B cell (primary cell): ENCODE results near the gene FRYL. TPM values are rescaled to one million over a fixed set of nuclear protein-coding genes. Genes with fewer than 3 reads are reported as not detected.

Experiments
- ATAC-seq: fragments of 200-7000 bp; cut with Tn5 transposase; one replicate; pipeline ENCODE4 v1.10.0; 2021; ENCODE audit warnings: low read depth, mild to moderate bottlenecking, moderate number of reproducible peaks, moderate library complexity
- CTCF ChIA-PET: fragments of 350-600 bp; sonication (Branson Sonifier 250); formaldehyde crosslinking; loops from one replicate; lab custom pipeline; 2021; ENCODE audit warnings: antibody characterized with exemption, inconsistent platforms; lab: Charles Lee
- POLR2A ChIA-PET: fragments of 350-600 bp; sonication (Branson Sonifier 250); formaldehyde crosslinking; loops from one replicate; lab custom pipeline; 2021; ENCODE audit warnings: antibody characterized with exemption; lab: Charles Lee
- DNase-seq: peaks from one replicate; pipeline ENCODE4 v3.0.0; 2013
- H2AFZ ChIP-seq: 2 replicates; pipeline ENCODE4 v1.6.1; 2012; ENCODE audit warnings: mild to moderate bottlenecking, low read depth, low read length; ENCODE audit not compliant: insufficient read depth, poor library complexity, severe bottlenecking
- H3K27ac ChIP-seq, 2 donors: 1 replicate in 1 of 2; 2 replicates in 1 of 2; pipeline ENCODE4 v1.5.1; 2012 to 2013; ENCODE audit warnings: low read length in 2 of 2, mild to moderate bottlenecking in 2 of 2, moderate library complexity in 1 of 2
- H3K27me3 ChIP-seq, 4 experiments: fragments of 200-600 bp in 1 of 4; sonication (generic) in 1 of 4; replicated peaks in 1 of 4; 1 replicate in 2 of 4; 2 replicates in 2 of 4; pipeline versions ENCODE4 v1.6.1 to v1.7.0; 2013 to 2016; ENCODE audit warnings: low read length in 3 of 4, mild to moderate bottlenecking in 2 of 4, mixed read lengths in 1 of 4, moderate library complexity in 1 of 4; ENCODE audit not compliant: insufficient read depth in 4 of 4, control insufficient read depth in 3 of 4; ENCODE audit errors: control extremely low read depth in 1 of 4
- H3K36me3 ChIP-seq, 2 experiments: replicated peaks in 1 of 2; 1 replicate in 1 of 2; 2 replicates in 1 of 2; pipeline versions ENCODE4 v1.6.1 to v1.7.1; 2013; ENCODE audit warnings: low read length in 1 of 2; ENCODE audit not compliant: insufficient read depth in 2 of 2, control insufficient read depth in 1 of 2; ENCODE audit errors: control extremely low read depth in 1 of 2, extremely low read depth in 1 of 2
- H3K4me1 ChIP-seq, 2 donors: fragments of 200-600 bp in 1 of 2; sonication (generic) in 1 of 2; 1 replicate in 1 of 2; 2 replicates in 1 of 2; pipeline versions ENCODE4 v1.5.1 to v1.6.1; 2013 to 2017; ENCODE audit warnings: low read length in 2 of 2; ENCODE audit not compliant: control insufficient read depth in 2 of 2, insufficient read depth in 2 of 2
- H3K4me2 ChIP-seq: replicated peaks from 2 replicates; pipeline ENCODE3; 2012; ENCODE audit warnings: mild to moderate bottlenecking, low read depth, low read length; ENCODE audit not compliant: poor library complexity, severe bottlenecking
- H3K4me3 ChIP-seq, 5 experiments: fragments of 200-600 bp in 1 of 5; sonication (generic) in 1 of 5; 1 replicate in 3 of 5; 2 replicates in 2 of 5; pipeline versions ENCODE4 v1.5.1 to v1.7.0; 2011 to 2016; ENCODE audit warnings: low read length in 4 of 5, mild to moderate bottlenecking in 4 of 5, low read depth in 2 of 5, control low read depth in 1 of 5, moderate library complexity in 1 of 5; ENCODE audit not compliant: insufficient read depth in 1 of 5; ENCODE audit errors: control extremely low read depth in 1 of 5, extremely low read depth in 1 of 5
- H3K79me2 ChIP-seq: fragments of 200-600 bp; sonication (generic); one replicate; pipeline ENCODE4 v1.6.0; 2016; ENCODE audit warnings: low read length; ENCODE audit not compliant: control insufficient read depth, insufficient read depth
- H3K9ac ChIP-seq: fragments of 200-600 bp; sonication (generic); 2 replicates; pipeline ENCODE4 v1.6.1; 2017; ENCODE audit warnings: mild to moderate bottlenecking, low read length, moderate library complexity
- H3K9me3 ChIP-seq, 3 donors: one replicate each; pipeline versions ENCODE4 v1.6.1 to v1.7.1; 2013; ENCODE audit warnings: low read length in 2 of 3; ENCODE audit not compliant: control insufficient read depth in 2 of 3, insufficient read depth in 1 of 3; ENCODE audit errors: control extremely low read depth in 1 of 3
- H4K20me1 ChIP-seq: 2 replicates; pipeline ENCODE4 v1.6.0; 2012; ENCODE audit warnings: mild to moderate bottlenecking, low read length; ENCODE audit not compliant: insufficient read depth, control insufficient read depth, poor library complexity, severe bottlenecking
- H3K27ac Mint-ChIP-seq: one replicate; pipeline ENCODE4 v1.8.0; 2021; ENCODE audit warnings: mixed read lengths
- H3K27me3 Mint-ChIP-seq: one replicate; pipeline ENCODE4 v1.8.0; 2021; ENCODE audit warnings: mixed read lengths
- H3K4me1 Mint-ChIP-seq: one replicate; pipeline ENCODE4 v1.8.0; 2021; ENCODE audit warnings: mixed read lengths
- H3K4me3 Mint-ChIP-seq: one replicate; pipeline ENCODE4 v1.8.0; 2021; ENCODE audit warnings: mixed read lengths
- H3K9me3 Mint-ChIP-seq: one replicate; pipeline ENCODE4 v1.8.0; 2022; ENCODE audit warnings: mixed read lengths; ENCODE audit not compliant: insufficient read depth
- EZH2 ChIP-seq: IDR thresholded peaks from 2 replicates; pipeline ENCODE4 v1.6.1; 2012; ENCODE audit warnings: borderline replicate concordance, low read depth, mild to moderate bottlenecking, moderate library complexity, low read length; ENCODE audit not compliant: insufficient read depth, poor library complexity, severe bottlenecking
- WGBS: methylation state at CpG from one replicate; pipeline ENCODE4 v1.1.5; 2013; ENCODE audit warnings: missing lambda C conversion rate; ENCODE audit not compliant: insufficient coverage; 5-methylcytosine and 5-hydroxymethylcytosine counted together
- intact Hi-C: fragments of 100-400 bp; cut with micrococcal nuclease; formaldehyde crosslinking; loops from one replicate; pipeline ENCODE4 v1.10.0; 2022
- polyA plus RNA-seq: library from polyadenylated mRNA; depleted of rRNA; stranded (reverse); fragments of >200 nt; gene quantifications from 2 replicates; pipeline ENCODE4 v1.2.3, GENCODE V29; 2012
- total RNA-seq, 2 donors: library from RNA; stranded (reverse); fragments of 120-200 nt in 1 of 2; gene quantifications; 1 replicate in 1 of 2; 2 replicates in 1 of 2; pipeline versions ENCODE4 v1.2.3 to v1.2.4, GENCODE V29; 2013 to 2022
- TF ChIP-seq, protein P1 (sequence below): fragments of 200-600 bp; IDR thresholded peaks from one replicate; pipeline ENCODE4 v1.8.0; 2022; ENCODE audit warnings: antibody characterized with exemption, mild to moderate bottlenecking

The FRYL gene
- total and polyA plus RNA-seq, 2 donors (not counting 1 experiment from before 2014, with no cell fraction given), result 15.5 to 138 TPM

DNA sequence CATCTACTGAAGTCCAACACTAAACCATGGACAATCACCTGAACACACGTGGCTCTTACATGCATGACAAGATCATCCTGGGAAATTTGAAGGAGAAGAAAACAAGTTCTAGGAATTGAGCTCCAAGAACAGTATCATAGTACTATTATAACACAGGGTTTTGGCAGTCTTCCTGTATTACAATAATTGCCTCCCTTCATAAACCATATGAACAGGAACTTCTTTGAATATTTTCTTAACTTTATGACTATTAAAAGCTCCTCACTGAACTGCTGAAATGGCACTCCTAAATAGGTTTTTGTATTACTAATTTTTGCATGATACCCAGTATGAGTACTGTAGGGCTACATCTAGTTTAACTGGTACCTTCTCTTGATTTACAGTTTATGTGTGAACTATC, 160.0 kb downstream of the FRYL start:
- Mint-ChIP-seq H3K4me1 (no peaks in the 10 kb centered on the region), H3K9me3 (no peaks in the 10 kb centered on the region), H3K27me3 (no peaks in the 10 kb centered on the region), H3K27ac (no peak overlapping the region), H3K4me3 (no peak overlapping the region)
- H3K9ac ChIP-seq, result no peak overlapping the region
- no peaks in the 10 kb centered on the region for H4K20me1 ChIP-seq
- DNase-seq (no peak), ATAC-seq (no peak)
- H2AFZ ChIP-seq, result no peak overlapping the region
- intact Hi-C loops, result no loop called here
- no peak overlapping the region for H3K27ac ChIP-seq
- peaks cover 0 to 2% (median 0%) of the 10 kb centered on the region in 3 donors for H3K9me3 ChIP-seq
- no peaks in the 10 kb centered on the region for H3K79me2 ChIP-seq
- H3K4me2 ChIP-seq, result no peak overlapping the region
- no peaks in the 10 kb centered on the region for H3K27me3 ChIP-seq
- TF ChIP-seq, protein P1, sequence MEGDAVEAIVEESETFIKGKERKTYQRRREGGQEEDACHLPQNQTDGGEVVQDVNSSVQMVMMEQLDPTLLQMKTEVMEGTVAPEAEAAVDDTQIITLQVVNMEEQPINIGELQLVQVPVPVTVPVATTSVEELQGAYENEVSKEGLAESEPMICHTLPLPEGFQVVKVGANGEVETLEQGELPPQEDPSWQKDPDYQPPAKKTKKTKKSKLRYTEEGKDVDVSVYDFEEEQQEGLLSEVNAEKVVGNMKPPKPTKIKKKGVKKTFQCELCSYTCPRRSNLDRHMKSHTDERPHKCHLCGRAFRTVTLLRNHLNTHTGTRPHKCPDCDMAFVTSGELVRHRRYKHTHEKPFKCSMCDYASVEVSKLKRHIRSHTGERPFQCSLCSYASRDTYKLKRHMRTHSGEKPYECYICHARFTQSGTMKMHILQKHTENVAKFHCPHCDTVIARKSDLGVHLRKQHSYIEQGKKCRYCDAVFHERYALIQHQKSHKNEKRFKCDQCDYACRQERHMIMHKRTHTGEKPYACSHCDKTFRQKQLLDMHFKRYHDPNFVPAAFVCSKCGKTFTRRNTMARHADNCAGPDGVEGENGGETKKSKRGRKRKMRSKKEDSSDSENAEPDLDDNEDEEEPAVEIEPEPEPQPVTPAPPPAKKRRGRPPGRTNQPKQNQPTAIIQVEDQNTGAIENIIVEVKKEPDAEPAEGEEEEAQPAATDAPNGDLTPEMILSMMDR, result no peak
- no peak for TF ChIP-seq EZH2
- ChIA-PET CTCF (no interaction called here), POLR2A (no interaction called here)
- H3K36me3 ChIP-seq, result peaks cover 19 to 48% of the 10 kb centered on the region in 2 experiments
- H3K4me1 ChIP-seq, result no peaks in the 10 kb centered on the region
- H3K4me3 ChIP-seq, result no peak overlapping the region
- WGBS, result no CpG with 5 or more reads among the region's 1 CpG

- CTCF ChIA-PET, result no interaction called here
- intact Hi-C loops, result no loop called here
Observed at GRCh38 chr4:48604527-48604926, 175.6 kb downstream of the FRYL start.

More at GRCh38 chr4:48604527-48604926, 175.6 kb downstream of the FRYL start:
- no CpG with 5 or more reads among the region's 4 CpGs for WGBS
- ATAC-seq, result no peak
- H3K4me2 ChIP-seq, result no peak overlapping the region
- no peak overlapping the region for H3K4me3 Mint-ChIP-seq
- no peaks in the 10 kb centered on the region for H3K79me2 ChIP-seq
- H3K9me3 Mint-ChIP-seq, result no peaks in the 10 kb centered on the region
- H3K27ac Mint-ChIP-seq, result no peak overlapping the region
- no peak overlapping the region for H3K27ac ChIP-seq
- no peaks in the 10 kb centered on the region for H3K4me1 ChIP-seq
- H3K36me3 ChIP-seq, result peaks cover 3 to 17% of the 10 kb centered on the region in 2 experiments
- H3K27me3 ChIP-seq, result no peaks in the 10 kb centered on the region
- no peaks in the 10 kb centered on the region for H3K27me3 Mint-ChIP-seq
- no peak overlapping the region for H2AFZ ChIP-seq
- H3K9ac ChIP-seq, result no peak overlapping the region
- no peaks in the 10 kb centered on the region for H4K20me1 ChIP-seq
- H3K9me3 ChIP-seq, result no peaks in the 10 kb centered on the region
- no peaks in the 10 kb centered on the region for H3K4me1 Mint-ChIP-seq
- no peak for TF ChIP-seq EZH2
- TF ChIP-seq, protein P1, result no peak
- POLR2A ChIA-PET, result no interaction called here
- DNase-seq, result no peak
- H3K4me3 ChIP-seq, result no peak overlapping the region
